Osteoblast (primary cell): Measurements from ENCODE around the gene P3H2. TPM values are rescaled to one million over a fixed set of nuclear protein-coding genes. Genes with fewer than 3 reads are reported as not detected.

ENCODE experiments used
- DNase-seq: peaks from one replicate; pipeline ENCODE4 v3.0.0; 2011; ENCODE audit warnings: low spot score, mixed read lengths; ENCODE audit not compliant: insufficient read length; ENCODE audit errors: missing footprints
- H2AFZ ChIP-seq: 2 replicates; pipeline ENCODE4 v1.6.0; 2011; ENCODE audit warnings: mild to moderate bottlenecking, low read length
- H3K27ac ChIP-seq: 2 replicates; pipeline ENCODE4 v1.5.1; 2011; ENCODE audit warnings: mild to moderate bottlenecking, low read depth, low read length, moderate library complexity
- H3K27me3 ChIP-seq: 2 replicates; pipeline ENCODE4 v1.6.0; 2012; ENCODE audit warnings: mild to moderate bottlenecking, control low read depth, inconsistent platforms, low read length, moderate library complexity; ENCODE audit not compliant: insufficient read depth
- H3K36me3 ChIP-seq: 2 replicates; pipeline ENCODE4 v1.5.1; 2011; ENCODE audit warnings: mild to moderate bottlenecking, low read length, control low read depth, moderate library complexity; ENCODE audit not compliant: insufficient read depth
- H3K4me1 ChIP-seq: 2 replicates; pipeline ENCODE4 v1.5.1; 2011; ENCODE audit warnings: mild to moderate bottlenecking, low read length, control low read depth, moderate library complexity; ENCODE audit not compliant: insufficient read depth
- H3K4me2 ChIP-seq: 2 replicates; pipeline ENCODE4 v1.6.0; 2011; ENCODE audit warnings: mild to moderate bottlenecking, low read length; ENCODE audit not compliant: insufficient read depth
- H3K4me3 ChIP-seq: fragments of 200-600 bp; sonication (generic); 3 replicates; pipeline ENCODE4 v1.5.1; 2012; ENCODE audit warnings: mild to moderate bottlenecking, low read length, inconsistent platforms; ENCODE audit not compliant: insufficient read depth
- H3K79me2 ChIP-seq: 2 replicates; pipeline ENCODE4 v1.6.0; 2012; ENCODE audit warnings: mild to moderate bottlenecking, low read length, control low read depth, inconsistent platforms; ENCODE audit not compliant: insufficient read depth
- H3K9me3 ChIP-seq: 2 replicates; pipeline ENCODE4 v1.5.1; 2011; ENCODE audit warnings: low read depth, low read length, control low read depth
- H4K20me1 ChIP-seq: 2 replicates; pipeline ENCODE4 v1.6.0; 2012; ENCODE audit warnings: mild to moderate bottlenecking, low read length, control low read depth; ENCODE audit not compliant: insufficient read depth
- total RNA-seq: library from RNA; depleted of rRNA; stranded (reverse); fragments of >200 nt; gene quantifications from 2 replicates; pipeline ENCODE4 v1.2.3, GENCODE V29; 2012
- TF ChIP-seq, protein P1 (sequence below): IDR thresholded peaks from 2 replicates; pipeline ENCODE4 v1.5.1; 2011; ENCODE audit warnings: mild to moderate bottlenecking, low read depth, low read length, moderate library complexity; ENCODE audit errors: extremely low read depth

The P3H2 gene
- total RNA-seq, 1 donor: 13.4 TPM

DNA sequence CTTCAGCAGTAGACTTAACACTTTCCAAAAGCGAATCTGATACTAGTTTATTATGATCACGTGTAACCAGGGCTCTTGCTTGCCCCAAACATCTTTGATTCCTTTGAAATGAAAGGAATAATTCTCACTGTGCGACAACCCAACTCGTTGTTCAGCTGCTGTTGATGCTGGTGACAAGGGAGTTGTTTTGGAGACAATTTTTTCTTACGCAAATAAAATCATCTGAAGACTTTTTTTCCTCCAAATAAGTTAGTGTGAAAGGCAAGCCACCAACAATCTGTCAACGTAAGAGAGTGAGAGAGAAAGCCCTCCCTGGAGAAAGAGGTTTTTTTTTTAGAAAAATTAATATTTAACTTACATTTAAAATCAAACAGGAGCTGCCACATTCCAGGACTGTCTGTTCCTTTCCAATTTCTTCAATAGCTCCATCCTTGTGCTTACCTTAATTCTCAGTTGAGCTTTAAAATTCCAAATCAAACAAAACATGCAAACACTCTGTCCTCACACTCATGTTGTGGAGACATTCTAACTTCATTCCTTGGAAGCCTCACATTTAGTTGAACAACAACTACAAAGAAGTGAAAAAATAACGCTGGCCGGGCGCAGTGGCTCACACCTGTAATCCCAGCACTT lies 4.9 kb upstream of the P3H2 start:
- Histone ChIP-seq H3K27me3 (no peaks in the 10 kb centered on the region), H3K4me2 (no peak overlapping the region), H3K79me2 (no peaks in the 10 kb centered on the region), H3K4me3 (no peak overlapping the region), H2AFZ (no peak overlapping the region), H4K20me1 (no peaks in the 10 kb centered on the region), H3K27ac (no peak overlapping the region), H3K4me1 (peaks cover 23% of the 10 kb centered on the region), H3K9me3 (no peaks in the 10 kb centered on the region), H3K36me3 (no peaks in the 10 kb centered on the region)
- no peak for DNase-seq
- TF ChIP-seq, protein P1, sequence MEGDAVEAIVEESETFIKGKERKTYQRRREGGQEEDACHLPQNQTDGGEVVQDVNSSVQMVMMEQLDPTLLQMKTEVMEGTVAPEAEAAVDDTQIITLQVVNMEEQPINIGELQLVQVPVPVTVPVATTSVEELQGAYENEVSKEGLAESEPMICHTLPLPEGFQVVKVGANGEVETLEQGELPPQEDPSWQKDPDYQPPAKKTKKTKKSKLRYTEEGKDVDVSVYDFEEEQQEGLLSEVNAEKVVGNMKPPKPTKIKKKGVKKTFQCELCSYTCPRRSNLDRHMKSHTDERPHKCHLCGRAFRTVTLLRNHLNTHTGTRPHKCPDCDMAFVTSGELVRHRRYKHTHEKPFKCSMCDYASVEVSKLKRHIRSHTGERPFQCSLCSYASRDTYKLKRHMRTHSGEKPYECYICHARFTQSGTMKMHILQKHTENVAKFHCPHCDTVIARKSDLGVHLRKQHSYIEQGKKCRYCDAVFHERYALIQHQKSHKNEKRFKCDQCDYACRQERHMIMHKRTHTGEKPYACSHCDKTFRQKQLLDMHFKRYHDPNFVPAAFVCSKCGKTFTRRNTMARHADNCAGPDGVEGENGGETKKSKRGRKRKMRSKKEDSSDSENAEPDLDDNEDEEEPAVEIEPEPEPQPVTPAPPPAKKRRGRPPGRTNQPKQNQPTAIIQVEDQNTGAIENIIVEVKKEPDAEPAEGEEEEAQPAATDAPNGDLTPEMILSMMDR: no peak

DNA sequence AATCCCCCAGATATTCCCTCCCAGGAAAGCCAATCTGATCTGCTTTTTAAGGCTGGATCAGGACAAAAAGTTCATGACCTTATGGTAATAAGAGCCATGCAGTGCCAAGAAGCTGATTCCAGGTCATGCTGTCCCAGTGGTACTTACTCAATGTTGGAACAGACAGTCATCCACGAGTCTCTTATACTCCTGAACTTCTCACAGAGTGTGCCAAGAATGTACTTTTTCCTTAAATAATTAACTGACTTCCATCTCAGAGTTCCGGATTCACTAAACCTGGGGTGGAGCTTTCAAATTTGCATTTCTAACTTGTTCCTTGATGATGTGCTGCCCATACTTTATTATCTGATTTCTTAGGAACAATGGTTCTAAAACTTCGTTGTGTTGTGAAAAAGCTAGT lies 3.4 kb upstream of the P3H2 start:
- H3K27ac ChIP-seq: no peak overlapping the region
- H3K4me3 ChIP-seq: no peak overlapping the region
- no peaks in the 10 kb centered on the region for H4K20me1 ChIP-seq
- H3K9me3 ChIP-seq: no peaks in the 10 kb centered on the region
- H3K36me3 ChIP-seq: no peaks in the 10 kb centered on the region
- peaks cover 23% of the 10 kb centered on the region for H3K4me1 ChIP-seq
- H3K4me2 ChIP-seq: no peak overlapping the region
- no peak overlapping the region for H2AFZ ChIP-seq
- H3K79me2 ChIP-seq: peaks cover 7% of the 10 kb centered on the region
- no peak for DNase-seq
- TF ChIP-seq, protein P1: no peak
- no peaks in the 10 kb centered on the region for H3K27me3 ChIP-seq

DNA sequence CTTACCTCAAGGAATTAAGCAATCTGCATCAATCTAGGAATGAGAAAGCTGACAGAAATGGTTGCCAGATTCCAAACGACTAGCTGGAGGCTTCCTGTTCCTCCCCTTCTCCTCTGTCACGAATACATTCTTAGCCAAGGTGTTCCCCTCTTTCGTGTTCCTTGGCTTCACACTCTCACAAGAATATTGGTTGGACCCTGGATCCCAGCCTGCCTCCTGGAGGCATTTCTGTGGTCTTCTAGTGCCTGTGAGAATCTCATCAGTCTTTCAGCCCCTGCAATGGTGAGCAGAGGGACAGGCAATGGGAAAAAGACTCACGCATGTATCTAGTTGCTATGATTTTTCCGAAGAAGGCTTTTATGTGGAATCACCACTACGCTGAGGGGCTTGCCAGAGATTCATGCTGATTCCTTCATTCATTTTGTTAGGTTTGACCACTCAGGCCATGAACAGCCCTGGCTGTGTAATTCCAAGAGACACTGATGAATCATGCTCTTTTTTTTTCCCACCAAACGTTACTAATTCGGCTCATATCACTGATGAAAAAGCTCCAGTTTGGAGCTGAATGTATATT lies 1.6 kb upstream of the P3H2 start:
- Histone ChIP-seq H3K36me3 (no peaks in the 10 kb centered on the region), H3K27ac (peak overlapping the region; percentile 85), H3K27me3 (no peaks in the 10 kb centered on the region), H3K79me2 (peaks cover 16% of the 10 kb centered on the region), H3K4me3 (peak overlapping the region; percentile 33), H3K9me3 (no peaks in the 10 kb centered on the region), H2AFZ (peak overlapping the region; percentile 57), H3K4me1 (peaks cover 32% of the 10 kb centered on the region), H4K20me1 (no peaks in the 10 kb centered on the region), H3K4me2 (peak overlapping the region; percentile 52)
- TF ChIP-seq, protein P1: no peak
- peak; percentile 83 for DNase-seq

DNA sequence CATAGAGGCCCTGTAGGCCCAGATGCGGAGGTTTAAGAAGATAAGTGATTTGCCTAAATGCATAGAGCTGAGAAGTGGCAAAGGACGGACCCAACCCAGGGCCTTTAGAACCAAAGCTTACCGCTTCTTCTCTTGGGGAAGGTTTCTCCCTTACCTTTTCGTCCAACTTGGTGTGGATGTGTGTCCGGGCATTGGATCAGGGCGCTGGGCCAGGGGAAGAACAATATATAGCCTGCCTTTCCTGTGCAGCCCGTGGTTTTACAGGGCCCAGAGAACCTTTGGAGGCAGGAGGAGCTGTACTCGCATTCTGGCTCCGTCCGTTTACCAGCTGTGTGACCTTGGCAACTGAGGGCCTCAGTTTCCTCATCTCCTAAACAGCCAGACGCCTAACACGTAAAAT lies 686 bp upstream of the P3H2 start:
- TF ChIP-seq, protein P1: no peak
- H3K4me2 ChIP-seq: peak overlapping the region; percentile 86

More for the DNA sequence above, 686 bp upstream of the P3H2 start:
- Histone ChIP-seq H3K36me3 (no peaks in the 10 kb centered on the region), H3K79me2 (peaks cover 16% of the 10 kb centered on the region), H3K27me3 (no peaks in the 10 kb centered on the region), H2AFZ (no peak overlapping the region), H3K4me1 (peaks cover 34% of the 10 kb centered on the region), H4K20me1 (peaks cover 4% of the 10 kb centered on the region), H3K9me3 (no peaks in the 10 kb centered on the region), H3K4me3 (no peak overlapping the region), H3K27ac (peak overlapping the region; percentile 73)
- no peak for DNase-seq
